Fibroblast of the conjunctiva (primary cell): ENCODE measurements around the gene TMEM242.

ENCODE experiments used
- DNase-seq: peaks from one replicate; pipeline ENCODE4 v3.0.0-alpha.2; 2010; ENCODE audit warnings: low read depth

The TMEM242 gene

GRCh38 chr6:157288575-157288974, 34.7 kb downstream of the TMEM242 start:
- DNase-seq: no peak

GRCh38 chr6:157287923-157288322, 35.4 kb downstream of the TMEM242 start:
- no peak for DNase-seq

GRCh38 chr6:157287247-157287850, 36.0 kb downstream of the TMEM242 start:
- DNase-seq: no peak

GRCh38 chr6:157285422-157285779, 37.9 kb downstream of the TMEM242 start:
- DNase-seq: no peak

- no peak for DNase-seq
Measured at GRCh38 chr6:157284738-157285421, 38.4 kb downstream of the TMEM242 start.

- no peak for DNase-seq
Measured at GRCh38 chr6:157283900-157284737, 39.2 kb downstream of the TMEM242 start.

GRCh38 chr6:157283330-157283898, 39.9 kb downstream of the TMEM242 start:
- no peak for DNase-seq

GRCh38 chr6:157282284-157282683, 41.0 kb downstream of the TMEM242 start:
- DNase-seq: no peak

GRCh38 chr6:157281570-157281969, 41.7 kb downstream of the TMEM242 start:
- DNase-seq: no peak

- DNase-seq: no peak
Measured at GRCh38 chr6:157280947-157281346, 42.4 kb downstream of the TMEM242 start.

- no peak for DNase-seq
Measured at GRCh38 chr6:157280157-157280556, 43.2 kb downstream of the TMEM242 start.

- DNase-seq: no peak
Measured at GRCh38 chr6:157278171-157278570, 45.1 kb downstream of the TMEM242 start.

GRCh38 chr6:157276731-157277130, 46.6 kb downstream of the TMEM242 start:
- no peak for DNase-seq

GRCh38 chr6:157276134-157276532, 47.2 kb downstream of the TMEM242 start:
- DNase-seq: no peak

- DNase-seq: peak; percentile 24
Measured at GRCh38 chr6:157274471-157275226, 48.7 kb downstream of the TMEM242 start.

GRCh38 chr6:157273756-157274470, 49.4 kb downstream of the TMEM242 start:
- no peak for DNase-seq

GRCh38 chr6:157272866-157273755, 50.2 kb downstream of the TMEM242 start:
- no peak for DNase-seq

- DNase-seq: no peak
Measured at GRCh38 chr6:157272372-157272771, 50.9 kb downstream of the TMEM242 start.

GRCh38 chr6:157271911-157272310, 51.4 kb downstream of the TMEM242 start:
- DNase-seq: no peak

GRCh38 chr6:157271441-157271840, 51.9 kb downstream of the TMEM242 start:
- no peak for DNase-seq
